ENCODE measurements around the gene ATP9B. TPM values are rescaled to one million over a fixed set of nuclear protein-coding genes. Genes with fewer than 3 reads are reported as not detected.

Gene ATP9B
- total RNA-seq, 1 donor from 2014 or later, result 12.6 TPM

DNA sequence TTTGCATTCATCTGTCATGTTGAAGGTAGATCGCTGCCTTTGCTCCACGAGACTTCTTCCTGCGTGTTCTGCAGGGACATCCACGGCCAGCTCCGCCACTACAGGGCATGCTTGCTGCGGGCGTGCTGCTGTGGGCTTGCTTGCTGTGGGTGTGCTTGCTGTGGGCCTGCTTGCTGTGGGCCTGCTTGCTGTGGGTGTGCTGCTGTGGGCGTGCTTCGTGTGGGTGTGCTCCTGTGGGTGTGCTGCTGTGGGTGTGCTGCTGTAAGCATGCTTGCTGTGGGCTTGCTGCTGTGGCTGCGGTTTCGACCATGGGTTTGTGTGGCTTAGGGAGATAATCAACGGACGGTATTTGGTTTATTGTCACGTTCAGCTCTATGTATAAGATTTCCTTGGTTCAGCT, 165.2 kb downstream of the ATP9B start:
- DNase-seq, result no peak
- Histone ChIP-seq H3K36me3 (peaks cover 5% of the 10 kb centered on the region), H3K4me1 (no peaks in the 10 kb centered on the region), H3K4me3 (no peak overlapping the region), H3K27me3 (ENCODE audit: low read depth) (no peaks in the 10 kb centered on the region), H3K9me3 (replicated peaks) (no peaks in the 10 kb centered on the region), H3K27ac (replicated peaks) (no peak overlapping the region)
- intact Hi-C loops (cut with micrococcal nuclease), result no loop called here
- TF ChIP-seq, protein P1, sequence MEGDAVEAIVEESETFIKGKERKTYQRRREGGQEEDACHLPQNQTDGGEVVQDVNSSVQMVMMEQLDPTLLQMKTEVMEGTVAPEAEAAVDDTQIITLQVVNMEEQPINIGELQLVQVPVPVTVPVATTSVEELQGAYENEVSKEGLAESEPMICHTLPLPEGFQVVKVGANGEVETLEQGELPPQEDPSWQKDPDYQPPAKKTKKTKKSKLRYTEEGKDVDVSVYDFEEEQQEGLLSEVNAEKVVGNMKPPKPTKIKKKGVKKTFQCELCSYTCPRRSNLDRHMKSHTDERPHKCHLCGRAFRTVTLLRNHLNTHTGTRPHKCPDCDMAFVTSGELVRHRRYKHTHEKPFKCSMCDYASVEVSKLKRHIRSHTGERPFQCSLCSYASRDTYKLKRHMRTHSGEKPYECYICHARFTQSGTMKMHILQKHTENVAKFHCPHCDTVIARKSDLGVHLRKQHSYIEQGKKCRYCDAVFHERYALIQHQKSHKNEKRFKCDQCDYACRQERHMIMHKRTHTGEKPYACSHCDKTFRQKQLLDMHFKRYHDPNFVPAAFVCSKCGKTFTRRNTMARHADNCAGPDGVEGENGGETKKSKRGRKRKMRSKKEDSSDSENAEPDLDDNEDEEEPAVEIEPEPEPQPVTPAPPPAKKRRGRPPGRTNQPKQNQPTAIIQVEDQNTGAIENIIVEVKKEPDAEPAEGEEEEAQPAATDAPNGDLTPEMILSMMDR (IDR thresholded peaks at IDR 0.05; ENCODE audit: borderline replicate concordance), result no peak

DNA sequence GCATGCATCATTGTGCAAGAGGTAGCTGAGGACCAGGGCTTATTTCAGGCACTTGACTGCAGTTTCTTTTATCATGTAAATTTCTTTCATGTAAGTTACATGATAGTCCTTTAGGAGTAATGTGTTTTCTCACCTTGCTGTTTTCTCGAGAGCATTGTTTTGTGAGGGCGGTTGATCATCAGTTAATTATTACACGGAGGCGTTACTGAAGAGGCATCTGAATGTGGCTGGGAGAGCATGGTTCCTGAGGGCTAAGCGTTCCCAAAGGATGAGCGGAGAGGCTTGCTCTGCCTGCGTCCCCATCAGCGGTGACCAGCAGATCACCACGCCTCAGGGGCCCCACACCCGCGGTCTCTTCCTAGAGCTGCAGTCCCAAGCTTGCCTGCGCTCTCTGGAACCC, 170.4 kb downstream of the ATP9B start:
- Histone ChIP-seq H3K4me3 (no peak overlapping the region), H3K27ac (replicated peaks) (no peak overlapping the region), H3K9me3 (replicated peaks) (no peaks in the 10 kb centered on the region), H3K36me3 (peaks cover 6% of the 10 kb centered on the region), H3K27me3 (ENCODE audit: low read depth) (no peaks in the 10 kb centered on the region), H3K4me1 (no peaks in the 10 kb centered on the region)
- no peak for DNase-seq
- intact Hi-C loops (cut with micrococcal nuclease), result no loop called here
- TF ChIP-seq, protein P1 (IDR thresholded peaks at IDR 0.05; ENCODE audit: borderline replicate concordance), result no peak

DNA sequence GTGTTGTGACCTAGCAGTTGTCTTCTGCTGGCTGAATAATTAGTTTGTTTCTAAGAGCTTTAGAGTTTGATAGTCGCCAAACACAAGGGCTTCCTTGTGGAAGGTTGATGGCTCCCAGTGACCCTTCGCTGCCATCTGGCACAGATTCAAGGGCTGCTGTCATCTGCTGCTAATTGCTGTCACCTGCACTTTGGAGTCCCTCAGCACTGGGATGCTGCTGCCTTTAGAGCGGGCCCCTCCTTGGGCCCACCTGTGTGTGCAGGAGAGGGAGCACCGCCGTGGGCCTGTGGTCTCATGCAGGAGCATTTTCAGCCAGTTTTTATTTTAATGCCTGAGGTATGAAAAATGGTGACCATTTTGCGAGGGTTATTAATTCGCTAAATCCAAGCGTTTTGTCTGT, 172.6 kb downstream of the ATP9B start:
- H3K9me3 ChIP-seq (replicated peaks), result no peaks in the 10 kb centered on the region
- H3K36me3 ChIP-seq, result peaks cover 6% of the 10 kb centered on the region
- H3K27ac ChIP-seq (replicated peaks), result no peak overlapping the region
- TF ChIP-seq, protein P1 (IDR thresholded peaks at IDR 0.05; ENCODE audit: borderline replicate concordance), result no peak
- no peaks in the 10 kb centered on the region for H3K27me3 ChIP-seq (ENCODE audit: low read depth)
- intact Hi-C loops (cut with micrococcal nuclease), result no loop called here
- H3K4me3 ChIP-seq, result no peak overlapping the region
- no peak for DNase-seq
- peaks cover 6% of the 10 kb centered on the region for H3K4me1 ChIP-seq

DNA sequence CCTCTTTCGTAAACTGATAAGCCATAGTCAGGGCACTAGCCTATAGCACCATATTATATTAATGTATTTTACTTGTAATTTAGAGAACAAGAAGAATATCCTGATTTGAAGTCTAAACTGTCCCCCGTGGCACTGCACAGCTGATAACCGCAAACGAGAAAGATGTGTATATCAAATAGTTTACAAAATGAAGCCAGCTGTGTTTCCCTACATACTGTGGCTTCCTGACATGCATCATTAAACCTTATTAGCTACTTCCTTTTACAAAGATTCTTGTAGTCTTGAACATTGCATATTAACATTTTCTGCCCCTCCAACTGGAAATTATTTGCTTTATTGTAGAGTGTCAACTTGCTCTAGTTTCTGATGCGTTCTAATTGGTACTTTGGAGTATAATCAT, 173.1 kb downstream of the ATP9B start:
- Histone ChIP-seq H3K4me3 (no peak overlapping the region), H3K9me3 (replicated peaks) (no peaks in the 10 kb centered on the region), H3K4me1 (peaks cover 7% of the 10 kb centered on the region), H3K36me3 (peaks cover 6% of the 10 kb centered on the region), H3K27me3 (ENCODE audit: low read depth) (no peaks in the 10 kb centered on the region), H3K27ac (replicated peaks) (no peak overlapping the region)
- no peak for DNase-seq
- intact Hi-C loops (cut with micrococcal nuclease), result no loop called here
- TF ChIP-seq, protein P1 (IDR thresholded peaks at IDR 0.05; ENCODE audit: borderline replicate concordance), result no peak

DNA sequence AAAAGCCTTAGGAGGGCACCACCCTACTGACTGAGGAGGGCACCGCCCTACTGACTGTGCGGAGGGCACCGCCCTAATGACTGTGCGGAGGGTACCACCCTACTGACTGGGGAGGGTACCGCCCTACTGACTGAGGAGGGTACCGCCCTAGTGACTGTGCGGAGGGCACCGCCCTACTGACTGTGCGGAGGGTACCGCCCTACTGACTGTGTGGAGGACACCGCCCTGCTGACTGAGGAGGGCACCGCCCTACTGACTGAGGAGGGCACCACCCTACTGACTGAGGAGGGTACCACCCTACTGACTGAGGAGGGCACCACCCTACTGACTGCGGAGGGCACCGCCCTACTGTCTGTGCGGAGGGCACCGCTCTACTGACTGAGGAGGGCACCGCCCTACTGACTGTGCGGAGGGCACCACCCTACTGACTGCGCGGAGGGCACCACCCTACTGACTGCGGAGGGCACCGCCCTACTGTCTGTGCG, 176.4 kb downstream of the ATP9B start:
- Histone ChIP-seq H3K4me3 (no peak overlapping the region), H3K27me3 (ENCODE audit: low read depth) (no peaks in the 10 kb centered on the region), H3K27ac (replicated peaks) (no peak overlapping the region), H3K36me3 (no peaks in the 10 kb centered on the region), H3K4me1 (peaks cover 7% of the 10 kb centered on the region), H3K9me3 (replicated peaks) (no peaks in the 10 kb centered on the region)
- no peak for DNase-seq
- TF ChIP-seq, protein P1 (IDR thresholded peaks at IDR 0.05; ENCODE audit: borderline replicate concordance), result no peak
- intact Hi-C loops (cut with micrococcal nuclease), result no loop called here

All from left ventricle myocardium inferior (tissue), 1 donor.